Measurements from ENCODE around the gene CSPG4. TPM values are rescaled to one million over a fixed set of nuclear protein-coding genes. Genes with fewer than 3 reads are reported as not detected.
"Not testable (repeated sequence)": the region's sequence is repeated elsewhere in the genome, so short reads cannot be mapped to it uniquely, and the experiment has no call there.

CSPG4 gene
- total and polyA plus RNA-seq, 10 of the 15 experiments (the other 5 are each of a cell fraction or from before 2014, with no cell fraction given) = 0.02 to 2.2 (median 0.76) TPM

- intact Hi-C loops (cut with micrococcal nuclease; ENCODE audit: unreplicated experiment); H3K4me2 ChIP-seq (ENCODE audit: control insufficient read depth, insufficient read depth); H3K79me2 ChIP-seq (ENCODE audit: control insufficient read depth, insufficient read depth, low read length); H3K4me3 ChIP-seq; ATAC-seq; H3K36me3 ChIP-seq (ENCODE audit: control insufficient read depth in 2 of 2, insufficient read depth in 2 of 2, low read length in 1 of 2); H3K9ac ChIP-seq (ENCODE audit: control insufficient read depth, insufficient read depth, low read length); H3K27me3 ChIP-seq (replicated peaks in 1 of 2; ENCODE audit: control insufficient read depth in 2 of 2, insufficient read depth in 2 of 2, low read length in 1 of 2); FAIRE-seq; H3K9me3 ChIP-seq (replicated peaks; ENCODE audit: control insufficient read depth, insufficient read depth, low read length); SMC1A ChIA-PET (ENCODE audit: uncharacterized antibody, unreplicated experiment); H4K20me1 ChIP-seq (ENCODE audit: control insufficient read depth, insufficient read depth); BruUV-seq (replicated peaks); H3K27ac ChIP-seq (ENCODE audit: control insufficient read depth, insufficient read depth); in situ Hi-C loops (cut with MboI); DNase-seq (ENCODE audit: low read depth, low spot score); H2AFZ ChIP-seq (ENCODE audit: control insufficient read depth, low read depth, low read length); CTCF ChIA-PET: not testable (repeated sequence)
- WGBS (ENCODE audit: insufficient coverage, insufficient replicate concordance, low lambda C conversion rate, missing lambda C conversion rate) = 40% methylated on average over 5 of the region's 7 CpGs
- RAD21 ChIA-PET (ENCODE audit: unreplicated experiment) = interaction anchor here (0.6 kb wide), 1 partner anchor 67 kb away, joined by 4 read pairs; no protein-coding TSS in a partner anchor
- POLR2A ChIA-PET = interaction anchor here (0.8 kb wide), 1 partner anchor 357 kb away, joined by 3 read pairs; no protein-coding TSS in a partner anchor
- 0 out of 2 replicates have a peak, but pooled peaks have one; percentile 29 for TF ChIP-seq SMARCA5 (IDR thresholded peaks at IDR 0.05)
- peaks cover 34% of the 10 kb centered on the region for H3K4me1 ChIP-seq (ENCODE audit: control insufficient read depth, insufficient read depth, low read length)
These were observed 13.1 kb downstream of the CSPG4 start for GRCh38 chr15:75699517-75699916.

DNA sequence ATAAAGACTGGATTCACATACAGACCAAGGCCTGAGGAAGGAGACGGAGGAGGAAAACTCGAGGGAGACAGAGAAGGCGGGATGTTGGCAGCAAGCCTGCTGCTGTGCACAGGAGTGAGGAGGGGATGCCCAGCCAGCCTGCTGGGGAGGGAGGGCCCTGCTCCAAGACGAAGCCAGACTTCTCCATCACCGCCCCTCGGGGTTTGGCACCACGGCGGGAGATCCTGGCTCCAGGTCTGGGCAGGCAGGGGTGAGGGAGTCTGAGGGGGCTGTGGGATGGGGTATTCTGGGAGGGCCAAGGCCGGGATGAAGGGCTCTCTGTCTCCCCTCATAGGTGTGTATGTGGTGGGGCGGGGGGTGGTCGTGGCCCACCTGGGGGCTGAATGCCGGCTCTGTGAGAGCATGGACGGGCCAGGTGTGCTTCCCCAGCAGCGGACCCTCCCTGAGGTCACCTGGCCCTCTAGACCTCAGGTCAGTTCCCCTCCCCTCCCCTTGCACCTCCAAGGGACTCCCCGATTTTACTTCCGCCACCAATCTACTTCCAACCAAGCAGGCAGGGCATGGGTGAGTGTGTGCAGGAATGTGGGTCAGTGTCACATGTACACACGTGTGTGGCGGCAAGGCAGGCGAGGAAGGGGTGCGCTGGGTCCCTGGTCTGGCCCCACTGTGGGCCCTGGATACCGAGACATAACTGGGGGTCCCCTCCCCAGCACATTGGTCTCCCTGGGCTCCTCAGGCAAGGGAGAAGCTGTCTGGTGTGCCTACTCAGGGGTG, 14.5 kb downstream of the CSPG4 start:
- in situ Hi-C loops (cut with MboI) = not testable (repeated sequence)

More for the DNA sequence above, 14.5 kb downstream of the CSPG4 start:
- ATAC-seq; SMC1A ChIA-PET (ENCODE audit: uncharacterized antibody, unreplicated experiment); H3K27ac ChIP-seq (ENCODE audit: control insufficient read depth, insufficient read depth); H3K79me2 ChIP-seq (ENCODE audit: control insufficient read depth, insufficient read depth, low read length); BruUV-seq (replicated peaks); H3K9ac ChIP-seq (ENCODE audit: control insufficient read depth, insufficient read depth, low read length); H3K36me3 ChIP-seq (ENCODE audit: control insufficient read depth in 2 of 2, insufficient read depth in 2 of 2, low read length in 1 of 2); H4K20me1 ChIP-seq (ENCODE audit: control insufficient read depth, insufficient read depth); H3K27me3 ChIP-seq (replicated peaks in 1 of 2; ENCODE audit: control insufficient read depth in 2 of 2, insufficient read depth in 2 of 2, low read length in 1 of 2); DNase-seq (ENCODE audit: low read depth, low spot score); H3K4me3 ChIP-seq; CTCF ChIA-PET; intact Hi-C loops (cut with micrococcal nuclease; ENCODE audit: unreplicated experiment); FAIRE-seq; H3K9me3 ChIP-seq (replicated peaks; ENCODE audit: control insufficient read depth, insufficient read depth, low read length); H2AFZ ChIP-seq (ENCODE audit: control insufficient read depth, low read depth, low read length); H3K4me2 ChIP-seq (ENCODE audit: control insufficient read depth, insufficient read depth): not testable (repeated sequence)
- POLR2A ChIA-PET = interaction anchor here (0.5 kb wide), 1 partner anchor 884 kb away, joined by 6 read pairs; no protein-coding TSS in a partner anchor
- RAD21 ChIA-PET (ENCODE audit: unreplicated experiment) = interaction anchor here (1.4 kb wide), 1 partner anchor 26 kb away, joined by 3 read pairs; a partner anchor contains a TSS
- WGBS (ENCODE audit: insufficient coverage, insufficient replicate concordance, low lambda C conversion rate, missing lambda C conversion rate) = 67% methylated on average over 19 of the region's 21 CpGs
- peaks cover 48% of the 10 kb centered on the region for H3K4me1 ChIP-seq (ENCODE audit: control insufficient read depth, insufficient read depth, low read length)
